Activated CD8-positive, alpha-beta memory T cell treated with anti-CD3 and anti-CD28 coated beads for 4 hours (primary cell): Measurements from ENCODE around the gene KMT2C.
"Not testable (repeated sequence)": the region's sequence is repeated elsewhere in the genome, so short reads cannot be mapped to it uniquely, and the experiment has no call there.

Experiments used
- DNase-seq, 2 donors: peaks; one replicate each; pipeline ENCODE4 v3.0.0-alpha.2; 2020; ENCODE audit warnings: low read depth in 2 of 2

KMT2C gene

DNA sequence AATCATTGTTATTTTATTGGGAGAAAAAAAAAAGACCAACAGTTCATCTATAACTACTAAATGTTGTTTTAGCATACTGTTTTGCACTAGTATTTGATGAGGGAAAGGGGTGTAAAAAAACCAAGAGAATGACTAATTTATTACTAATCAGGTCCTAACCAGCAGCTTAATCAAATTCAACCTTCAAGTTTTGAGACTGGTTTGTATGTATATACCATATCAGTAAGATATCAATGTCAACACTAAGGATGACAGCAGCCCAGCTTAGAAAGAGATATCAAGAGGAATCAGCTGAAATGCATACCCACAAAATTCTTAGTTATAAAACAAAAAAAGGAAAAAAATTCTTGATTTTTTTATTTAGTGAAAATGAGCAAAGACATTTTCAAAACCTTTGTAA, 122.6 kb downstream of the KMT2C start:
- DNase-seq = no peak

DNA sequence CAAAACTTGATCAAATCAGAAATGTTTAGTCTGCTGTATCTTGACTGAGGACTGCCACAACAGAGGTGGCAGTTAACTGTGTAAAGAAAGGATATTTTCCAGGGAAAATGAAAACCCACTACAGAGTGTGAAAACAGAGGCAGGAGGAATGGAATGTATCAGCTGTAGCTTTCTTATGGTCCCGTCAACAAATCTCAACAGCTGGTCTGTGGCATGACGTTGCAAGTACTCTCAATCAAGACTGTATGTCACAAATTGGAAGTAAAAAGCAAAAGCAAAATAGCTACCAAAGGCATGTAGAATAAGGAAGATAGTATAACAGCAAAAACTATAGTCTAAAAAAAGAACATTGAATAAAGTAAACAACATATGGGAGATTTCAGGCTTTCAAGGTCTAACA, 123.5 kb downstream of the KMT2C start:
- DNase-seq = no peak

DNA sequence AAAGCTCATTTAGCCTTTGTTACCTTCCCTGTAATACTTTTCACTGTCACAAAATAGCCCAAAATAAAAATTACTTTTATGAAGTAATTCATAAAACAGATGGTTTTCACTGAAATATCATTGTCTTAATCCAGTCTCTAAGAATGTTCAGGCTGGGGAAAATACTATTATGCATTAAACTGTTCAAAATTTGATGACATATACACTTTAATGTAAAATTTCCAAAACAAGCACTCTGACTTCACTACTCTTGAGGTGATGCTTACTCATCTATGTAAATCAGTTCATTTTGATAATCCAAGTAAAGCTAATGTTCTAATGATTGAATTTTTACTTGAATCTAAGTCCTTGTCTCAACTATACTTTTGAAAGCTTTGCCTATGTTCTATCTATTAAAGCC, 127.9 kb downstream of the KMT2C start:
- no peak for DNase-seq

DNA sequence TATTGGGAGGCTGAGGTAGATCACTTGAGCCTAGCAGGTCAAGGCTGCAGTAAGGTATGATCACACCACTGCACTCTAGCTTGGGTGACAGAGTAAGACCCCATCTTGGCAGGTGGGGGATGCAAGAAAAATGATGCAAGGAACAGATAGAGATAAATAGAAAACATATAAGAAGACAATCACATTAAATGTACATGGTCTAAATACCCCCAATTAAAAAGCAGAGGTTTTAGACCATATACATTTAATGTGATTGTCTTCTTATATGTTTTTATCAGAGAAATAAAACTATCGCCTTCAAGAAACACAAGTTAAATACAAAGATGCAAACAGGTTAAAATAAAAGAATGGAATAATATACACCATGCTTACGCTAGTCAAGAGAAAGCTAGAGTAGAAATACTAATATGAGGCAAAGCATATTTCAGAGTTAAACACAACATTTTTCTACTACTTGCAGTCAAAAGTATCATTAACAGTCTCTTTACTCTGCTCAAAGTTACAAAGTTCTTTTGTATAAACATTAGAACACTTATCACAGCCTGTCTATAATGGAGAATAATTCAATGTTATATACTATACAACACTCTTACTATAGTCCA, 136.2 kb downstream of the KMT2C start:
- not testable (repeated sequence) for DNase-seq

DNA sequence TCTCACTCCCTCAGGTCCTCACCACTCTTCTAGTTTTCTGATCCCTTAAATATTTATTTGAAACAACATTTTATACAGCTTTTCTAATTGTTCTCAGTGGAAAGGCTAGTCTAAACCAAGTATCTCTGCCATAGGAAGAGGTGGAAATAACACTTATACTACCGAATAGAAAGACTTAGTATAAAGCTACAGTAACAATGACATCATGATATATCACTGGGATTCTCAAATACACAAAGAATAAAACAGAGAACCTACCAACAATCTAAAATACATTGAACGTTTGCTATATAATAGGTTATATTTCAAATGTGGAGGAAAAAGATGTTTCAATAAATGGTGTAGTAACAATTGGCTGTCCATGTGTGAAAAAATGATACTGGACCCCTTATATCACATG, 142.9 kb downstream of the KMT2C start:
- no peak for DNase-seq

DNA sequence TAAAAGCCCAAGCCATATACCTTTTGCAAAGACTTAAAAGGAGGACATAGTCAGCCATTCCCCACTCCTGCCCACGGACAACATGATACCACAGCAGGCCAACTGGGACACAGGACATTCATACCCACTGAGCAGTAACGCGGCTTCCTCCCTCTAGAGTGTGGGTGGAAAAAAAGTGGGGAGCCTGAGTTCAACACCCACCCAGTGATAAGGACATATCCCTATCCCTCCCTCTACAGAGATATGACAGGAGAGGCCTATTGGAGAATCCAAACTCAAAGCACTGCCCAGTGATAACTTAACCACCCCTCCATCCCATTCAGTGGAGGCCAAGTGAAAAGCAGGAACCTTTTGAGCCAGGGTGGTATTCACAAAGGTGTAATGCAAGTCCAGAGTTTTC, 148.8 kb downstream of the KMT2C start:
- not testable (repeated sequence) for DNase-seq

DNA sequence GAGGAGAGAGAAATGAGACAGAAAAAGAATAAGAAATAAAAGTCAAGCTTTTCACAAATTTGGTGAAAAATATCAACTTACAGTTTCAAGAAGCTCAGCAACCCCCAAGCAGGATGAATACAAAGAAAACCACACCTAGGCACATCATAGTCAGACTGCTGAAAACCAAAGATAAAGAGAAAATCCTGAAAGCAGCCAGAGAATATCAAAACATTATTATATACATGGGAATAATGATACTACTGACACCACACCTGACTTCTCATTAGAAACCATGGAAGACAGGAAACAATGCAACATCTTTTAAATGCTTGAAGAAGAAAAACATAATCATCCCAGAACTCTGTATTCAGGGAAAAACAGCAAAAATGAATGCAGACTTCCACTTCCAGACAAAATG, 149.6 kb downstream of the KMT2C start:
- not testable (repeated sequence) for DNase-seq

DNA sequence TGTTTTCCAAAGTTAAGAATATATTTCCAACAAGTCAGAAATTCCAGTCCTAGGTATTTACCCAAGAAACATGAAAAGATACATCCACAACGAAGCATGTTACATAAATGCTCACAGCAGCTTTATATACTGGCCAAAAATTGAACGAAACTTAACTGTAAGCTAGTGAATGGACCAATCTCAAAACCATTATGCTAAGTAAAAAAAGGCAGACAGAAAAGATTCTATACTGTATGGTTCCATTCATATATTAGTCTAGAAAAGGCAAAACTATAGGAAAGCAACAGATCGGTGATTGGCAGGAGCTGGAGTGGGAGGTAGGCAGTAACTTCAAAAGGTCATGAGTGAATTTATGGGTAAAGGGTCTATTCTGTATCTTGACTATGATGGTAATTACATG, 150.8 kb downstream of the KMT2C start:
- DNase-seq = not testable (repeated sequence)

DNA sequence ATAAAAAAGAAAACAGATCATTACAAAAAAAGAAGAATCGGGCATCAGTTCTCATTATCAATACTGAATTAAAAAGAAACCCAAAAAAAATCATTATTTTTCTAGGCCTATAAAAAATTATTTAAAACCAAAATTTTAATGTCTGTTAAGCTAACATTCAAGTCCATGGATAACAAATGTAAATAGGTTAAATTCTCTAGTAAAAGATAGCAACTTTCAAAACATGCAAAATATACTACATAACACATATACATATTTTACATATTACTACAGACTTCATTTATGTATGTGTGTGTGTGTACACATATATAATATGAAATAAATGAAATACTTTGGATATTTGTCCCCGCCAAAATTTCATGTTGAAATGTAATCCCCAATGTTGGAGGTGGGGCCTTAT, 158.1 kb downstream of the KMT2C start:
- DNase-seq = not testable (repeated sequence)

DNA sequence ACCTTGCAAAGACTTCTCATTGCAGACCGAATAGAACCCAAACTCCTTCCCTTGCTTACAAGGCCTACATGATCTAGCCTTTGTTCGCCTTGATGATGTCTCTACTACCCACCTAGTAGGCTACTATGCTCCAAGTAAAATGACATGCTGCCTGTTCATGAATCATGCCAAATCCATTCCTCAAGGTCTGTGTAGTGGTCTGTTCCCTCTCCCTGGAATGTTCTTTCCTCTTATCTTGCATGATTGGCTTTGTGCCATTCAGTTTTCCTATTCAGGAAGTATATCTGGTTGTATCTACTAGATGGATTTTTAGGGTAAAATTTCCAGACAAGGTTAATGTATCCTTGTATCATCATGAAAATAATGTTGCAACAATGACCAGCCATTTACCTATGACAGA, 165.4 kb downstream of the KMT2C start:
- DNase-seq = not testable (repeated sequence)

DNA sequence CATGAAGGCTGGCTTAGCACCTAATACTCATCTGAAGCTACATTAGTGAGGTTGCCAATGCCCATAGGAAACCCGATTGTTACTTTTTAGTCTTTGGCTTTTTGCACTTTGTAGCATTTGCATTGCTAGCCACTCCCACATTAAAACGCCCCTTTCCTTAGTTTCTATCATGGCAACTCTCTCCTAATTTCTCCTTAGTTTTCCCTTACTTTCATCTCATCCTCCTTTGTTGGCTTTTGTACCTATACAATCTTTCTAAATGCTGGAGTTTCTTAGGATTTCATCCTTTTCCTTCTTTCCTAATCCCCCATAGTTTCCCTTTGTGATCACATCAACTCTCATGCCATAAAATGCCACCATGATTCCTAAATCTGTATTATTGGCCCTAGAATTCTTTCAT, 168.9 kb downstream of the KMT2C start:
- DNase-seq = not testable (repeated sequence)

DNA sequence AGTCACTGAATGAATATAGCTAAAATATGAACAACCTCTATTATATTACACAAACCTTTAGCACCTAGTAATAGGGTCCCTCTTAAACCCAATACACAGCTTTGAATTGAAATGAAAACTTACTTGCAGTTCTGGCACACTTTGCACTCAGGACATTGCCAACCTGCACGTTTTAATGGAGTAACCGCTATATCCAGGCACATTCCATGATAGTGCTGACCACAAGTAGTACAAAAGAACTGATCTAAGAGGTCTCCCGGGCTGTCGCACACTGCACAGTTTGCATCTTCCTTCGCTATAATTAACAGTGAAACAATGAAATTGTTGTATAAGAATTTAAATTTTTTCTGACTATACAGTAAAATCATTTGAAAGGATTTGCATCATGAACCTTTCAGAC, 170.9 kb downstream of the KMT2C start:
- DNase-seq = not testable (repeated sequence)

DNA sequence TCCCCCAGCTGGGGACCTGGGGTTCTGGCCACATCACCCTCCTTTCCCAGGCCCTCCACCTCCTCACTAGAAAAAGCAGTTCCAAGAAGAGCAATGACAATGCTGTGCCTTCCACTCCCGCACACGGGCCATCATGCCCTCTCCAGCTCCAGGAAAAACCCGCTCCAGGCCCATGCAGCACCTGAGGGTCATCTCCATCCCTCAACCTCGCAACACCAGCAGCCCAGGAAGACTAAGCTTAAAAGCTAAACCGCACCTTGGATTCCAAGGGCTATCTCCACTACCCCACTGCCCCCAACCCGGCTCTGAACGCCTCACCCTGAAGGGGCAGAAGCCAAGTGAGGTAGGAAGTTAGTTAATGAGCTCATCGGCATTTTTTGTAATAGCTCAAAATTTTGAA, 173.7 kb downstream of the KMT2C start:
- DNase-seq = not testable (repeated sequence)

DNA sequence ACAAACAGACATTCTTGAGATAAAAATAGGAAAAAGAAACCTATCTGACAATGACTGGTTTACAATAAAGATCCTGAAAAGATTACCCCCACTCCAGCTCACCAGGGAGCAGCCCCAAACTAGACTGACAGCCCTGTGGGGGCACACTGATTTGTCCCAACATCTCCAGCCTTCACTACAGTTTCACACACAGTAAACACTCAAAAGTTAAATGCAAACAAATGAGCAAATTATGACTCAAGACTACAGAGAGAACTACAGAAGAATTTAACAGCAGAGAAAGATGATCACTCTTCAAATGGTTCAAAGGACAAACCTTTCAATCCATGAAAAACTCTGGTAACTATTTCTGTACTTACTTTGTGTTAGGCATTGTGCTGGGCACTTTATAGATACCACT, 176.2 kb downstream of the KMT2C start:
- DNase-seq = not testable (repeated sequence)

DNA sequence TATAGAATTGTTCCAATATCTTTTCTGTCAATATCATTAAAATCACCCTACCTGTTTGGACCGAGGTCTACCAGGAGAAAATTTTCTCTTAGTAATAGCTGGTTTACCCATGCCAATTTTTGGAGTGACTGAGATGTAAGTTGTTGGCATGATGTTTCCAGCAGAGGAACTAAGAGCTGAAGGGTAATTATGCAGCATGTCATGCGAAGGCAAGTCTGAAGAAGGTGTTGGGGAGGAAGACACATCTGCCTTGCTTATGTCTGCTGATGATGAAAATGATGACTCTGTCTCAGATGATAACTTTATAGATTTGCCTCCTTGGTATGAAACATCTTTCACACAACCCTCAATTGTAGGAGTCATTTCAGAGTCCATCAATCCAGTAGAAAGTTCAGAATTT, 188.0 kb downstream of the KMT2C start:
- DNase-seq = not testable (repeated sequence)

DNA sequence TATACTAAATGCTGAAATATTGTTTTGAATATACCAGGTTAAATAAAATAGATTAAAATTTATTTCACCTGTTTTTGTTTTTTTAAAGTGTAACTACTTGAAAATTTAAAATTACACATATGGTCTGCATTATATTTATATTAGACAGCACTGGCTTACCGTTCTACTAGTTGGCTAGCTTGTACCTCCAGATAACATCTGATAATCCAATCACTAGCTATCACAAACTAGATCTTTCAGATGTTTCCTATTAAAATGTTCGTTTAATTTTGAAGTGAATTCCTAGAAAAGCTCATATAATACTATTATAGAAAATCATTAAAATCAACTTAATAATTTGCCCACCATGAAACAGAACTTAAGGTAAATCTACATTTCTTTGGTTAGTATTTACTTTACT, 190.4 kb downstream of the KMT2C start:
- DNase-seq = not testable (repeated sequence)

DNA sequence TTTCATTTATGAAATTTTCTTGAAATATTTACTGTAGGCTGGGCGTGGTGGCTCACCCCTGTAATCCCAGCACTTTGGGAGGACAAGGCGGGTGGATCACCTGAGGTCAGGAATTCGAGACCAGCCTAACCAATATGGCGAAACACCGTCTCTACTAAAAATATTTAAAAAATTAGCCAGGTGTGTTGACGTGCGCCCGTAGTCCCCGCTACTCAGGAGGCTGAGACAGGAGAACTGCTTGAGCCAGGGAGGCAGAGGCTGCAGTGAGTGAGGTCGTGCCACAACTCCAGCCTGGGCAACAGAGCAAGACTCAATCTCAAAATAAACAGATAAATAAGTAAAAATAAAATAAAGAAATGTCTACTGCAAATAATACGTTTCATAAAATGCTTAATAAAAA, 192.3 kb downstream of the KMT2C start:
- DNase-seq = not testable (repeated sequence)

DNA sequence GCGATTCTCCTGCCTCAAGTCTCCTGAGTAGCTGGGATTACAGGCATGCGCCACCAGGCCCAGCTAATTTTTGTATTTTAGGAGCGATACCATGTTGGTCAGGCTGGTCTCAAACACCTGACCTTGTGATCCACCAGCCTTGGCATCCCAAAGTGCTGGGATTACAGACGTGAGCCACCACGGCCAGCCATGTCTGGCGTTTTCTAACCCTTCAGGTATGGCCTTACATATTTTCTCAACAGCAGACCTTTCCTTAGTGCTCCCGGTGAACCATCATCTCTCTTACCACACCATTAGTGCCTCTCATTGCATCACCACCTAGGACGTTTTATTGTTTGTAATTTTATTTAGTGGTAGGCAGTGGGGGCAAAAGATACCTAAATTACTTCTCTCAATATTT, 194.5 kb downstream of the KMT2C start:
- not testable (repeated sequence) for DNase-seq

DNA sequence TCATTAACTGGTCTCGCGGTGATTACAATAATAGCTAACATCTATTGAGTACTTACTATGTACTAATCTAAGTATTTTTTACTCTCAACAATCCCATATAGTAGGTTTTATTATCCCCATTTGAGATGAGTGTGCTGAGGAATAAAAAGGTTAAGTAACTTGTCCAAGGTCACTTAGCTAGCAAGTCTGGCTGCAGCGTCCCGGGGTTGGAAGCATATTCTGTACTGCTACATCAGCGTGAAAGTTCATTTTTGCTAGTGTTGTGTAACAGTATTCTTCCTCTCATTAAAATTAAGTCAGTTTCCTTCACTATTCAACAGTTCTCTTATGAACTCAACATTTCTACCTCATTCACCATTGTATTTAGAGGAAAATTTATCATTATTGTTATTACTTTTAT, 199.5 kb downstream of the KMT2C start:
- DNase-seq = not testable (repeated sequence)

DNA sequence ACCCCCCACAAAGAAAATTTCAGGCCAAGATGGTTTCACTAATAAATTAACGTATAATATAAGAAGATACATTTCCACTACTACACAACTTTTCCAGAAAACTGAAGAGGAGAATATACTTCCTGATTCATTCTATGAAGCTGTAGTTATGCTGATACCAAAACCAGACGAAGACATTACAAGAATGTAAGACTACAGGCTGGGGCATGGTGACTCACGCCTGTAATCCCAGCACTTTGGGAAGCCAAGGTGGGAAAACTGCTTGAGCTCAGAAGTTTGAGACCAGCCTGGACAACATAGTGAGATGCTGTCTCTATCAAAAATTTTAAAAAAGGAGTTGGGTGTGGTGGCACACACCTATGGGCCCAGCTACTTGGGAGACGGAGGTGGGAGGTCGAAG, 201.4 kb downstream of the KMT2C start:
- not testable (repeated sequence) for DNase-seq

DNA sequence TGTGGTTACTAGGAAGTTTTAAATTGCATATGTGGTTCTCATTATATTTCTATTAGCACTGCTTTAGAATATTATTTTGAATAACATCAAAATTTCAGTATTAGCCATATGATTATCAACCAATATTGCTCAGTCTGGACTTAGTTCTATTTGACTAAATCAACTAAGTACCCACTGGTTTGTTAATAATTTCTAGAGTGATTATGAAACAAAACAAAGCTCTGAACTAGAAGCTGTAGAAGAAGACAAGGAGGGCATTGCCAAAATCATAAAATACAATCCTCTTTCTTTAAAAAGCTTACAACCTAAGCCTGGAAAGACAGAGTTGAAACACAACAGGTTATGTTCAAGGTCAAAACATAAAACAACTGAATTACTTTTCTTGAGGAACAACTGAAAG, 204.7 kb downstream of the KMT2C start:
- DNase-seq = no peak

DNA sequence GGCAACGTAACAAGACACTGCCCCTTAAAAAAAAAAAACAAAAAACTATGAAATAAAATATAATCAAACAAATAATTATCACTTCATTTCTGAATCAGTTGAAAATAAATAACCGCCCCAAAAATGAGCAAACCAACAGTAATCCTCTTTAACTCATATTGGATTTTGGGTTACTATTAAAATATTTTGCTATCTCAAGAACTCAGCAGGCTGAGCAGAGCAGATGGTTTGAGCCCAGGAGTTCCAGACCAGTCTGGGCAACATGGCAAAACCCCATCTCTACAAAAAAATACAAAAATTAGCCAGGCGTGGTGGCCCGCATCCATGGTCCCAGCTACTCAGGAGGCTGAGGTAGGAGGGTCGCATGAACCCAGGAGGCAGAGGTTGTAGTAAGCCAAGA, 216.2 kb downstream of the KMT2C start:
- not testable (repeated sequence) for DNase-seq

DNA sequence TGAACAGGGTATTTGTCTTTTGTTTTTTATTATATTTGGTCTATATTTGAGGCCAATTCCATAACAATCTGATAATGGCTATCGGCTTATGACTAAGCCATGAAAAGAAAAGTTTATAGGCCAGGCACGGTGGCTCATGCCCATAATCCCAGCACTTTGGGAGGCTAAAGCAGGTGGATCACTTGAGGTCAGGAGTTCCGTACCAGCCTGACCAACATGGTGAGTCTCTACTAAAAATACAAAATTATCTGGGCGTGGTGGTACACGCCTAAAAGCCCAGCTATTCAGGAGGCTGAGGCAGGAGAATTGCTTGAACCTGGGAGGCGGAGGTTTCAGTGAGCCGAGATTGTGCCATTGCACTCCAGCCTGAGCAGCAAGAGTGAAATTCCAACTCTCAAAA, 227.0 kb downstream of the KMT2C start:
- DNase-seq = not testable (repeated sequence)

DNA sequence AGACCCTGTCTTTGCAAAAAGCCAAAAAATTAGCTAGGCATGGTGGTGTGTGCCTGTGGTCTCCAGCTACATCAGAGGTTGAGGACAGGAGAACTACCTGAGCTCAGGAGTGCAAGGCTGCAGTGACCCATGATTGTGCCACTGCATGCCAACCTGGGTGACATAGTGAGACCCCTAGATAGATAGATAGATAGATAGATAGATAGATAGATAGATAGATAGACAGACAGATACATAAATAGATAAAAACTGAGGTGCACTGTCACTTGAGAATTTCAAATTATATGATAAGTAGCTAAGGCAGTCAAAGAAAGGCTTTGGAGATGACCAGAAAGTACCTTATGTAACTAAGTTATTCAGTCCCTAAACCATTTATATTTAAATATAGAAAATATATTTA, 231.4 kb downstream of the KMT2C start:
- not testable (repeated sequence) for DNase-seq
